GM12878 (cell line): ENCODE results near the gene ZNF366. TPM values are rescaled to one million over a fixed set of nuclear protein-coding genes. Genes with fewer than 3 reads are reported as not detected.

ENCODE experiments used
- GATAD2B ChIP-seq: fragments of 450-650 bp; conservative IDR thresholded peaks from 2 replicates; pipeline ENCODE4 v1.6.1; 2017; ENCODE audit warnings: low read depth, mild to moderate bottlenecking, moderate library complexity
- HDGF ChIP-seq: fragments of 450-650 bp; IDR thresholded peaks from 2 replicates; pipeline ENCODE4 v1.6.1; 2016; ENCODE audit warnings: antibody characterized with exemption
- IKZF1 ChIP-seq: fragments of 450-650 bp; conservative IDR thresholded peaks from 2 replicates; pipeline ENCODE4 v1.6.1; 2017; ENCODE audit warnings: antibody characterized with exemption, mild to moderate bottlenecking
- JUNB ChIP-seq: IDR thresholded peaks from 2 replicates; pipeline ENCODE4 v1.6.1; 2016; ENCODE audit warnings: antibody characterized with exemption, mild to moderate bottlenecking
- NBN ChIP-seq: fragments of 450-650 bp; IDR thresholded peaks from 2 replicates; pipeline ENCODE4 v1.6.1; 2016
- NFYB ChIP-seq: IDR thresholded peaks from 2 replicates; pipeline ENCODE4 v1.6.1; 2011; ENCODE audit warnings: low read depth, mild to moderate bottlenecking, low read length, improper control_type of control experiment, moderate library complexity; ENCODE audit not compliant: insufficient read depth
- POLR2A ChIP-seq: IDR thresholded peaks from 2 replicates; pipeline ENCODE4 v1.6.1; 2011; ENCODE audit warnings: low read depth, mild to moderate bottlenecking, low read length
- RAD51 ChIP-seq: fragments of 450-650 bp; IDR thresholded peaks from 2 replicates; pipeline ENCODE4 v1.6.1; 2016; ENCODE audit warnings: moderate library complexity, mild to moderate bottlenecking, inconsistent platforms
- RUNX3 ChIP-seq: IDR thresholded peaks from 2 replicates; pipeline ENCODE4 v1.6.1; 2012; ENCODE audit warnings: low read length, inconsistent platforms
- SREBF2 ChIP-seq: IDR thresholded peaks from 2 replicates; pipeline ENCODE4 v1.6.1; 2012; ENCODE audit warnings: mild to moderate bottlenecking, low read length
- TCF12 ChIP-seq: IDR thresholded peaks from 2 replicates; pipeline ENCODE4 v1.6.1; 2011; ENCODE audit warnings: low read depth, mild to moderate bottlenecking, low read length
- ZNF274 ChIP-seq: IDR thresholded peaks from one replicate; pipeline ENCODE4 v1.8.0; 2011; ENCODE audit not compliant: insufficient read length, insufficient read depth
- polyA plus RNA-seq, 11 experiments: library from polyadenylated mRNA; depleted of rRNA in 4 of 11; unstranded in 6 of 11; stranded (reverse) in 5 of 11; fragments of >200 nt; fragmentation: Nextera tagmentation in 4 of 11; fragmentation: Illumina TruSeq in 1 of 11; extraction: Ambion mirVana in 4 of 11; extraction: Trizol in 1 of 11; gene quantifications; 1 replicate in 1 of 11; 2 replicates in 10 of 11; pipeline versions ENCODE4 v1.2.1 to v1.2.3, GENCODE V29; 2011 to 2016; ENCODE audit warnings: inconsistent platforms in 2 of 11, missing spikeins in 2 of 11, low read depth in 1 of 11
- total RNA-seq, 4 experiments: library from RNA; depleted of rRNA in 3 of 4; stranded (reverse); fragments of >200 nt in 3 of 4; fragmentation: Illumina TruSeq in 1 of 4; extraction: Trizol in 1 of 4; gene quantifications; 2 replicates each; pipeline versions ENCODE4 v1.2.1 to v1.2.3, GENCODE V29; 2013 to 2021
- TF ChIP-seq, protein P1 (sequence below): fragments of 450-650 bp; IDR thresholded peaks from 2 replicates; pipeline ENCODE4 v1.6.1; 2017; ENCODE audit warnings: low read depth, mild to moderate bottlenecking, moderate library complexity
- TF ChIP-seq, protein P2 (sequence below): fragments of 450-650 bp; IDR thresholded peaks from 2 replicates; pipeline ENCODE4 v1.6.1; 2017; ENCODE audit warnings: antibody characterized with exemption, mild to moderate bottlenecking, moderate library complexity
- TF ChIP-seq, protein P3 (sequence below): IDR thresholded peaks from 2 replicates; pipeline ENCODE4 v1.6.1; 2012; ENCODE audit warnings: mild to moderate bottlenecking, low read depth, low read length
- TF ChIP-seq, protein P4 (sequence below), 3 experiments: IDR thresholded peaks in 2 of 3; conservative IDR thresholded peaks in 1 of 3; 2 replicates each; pipeline ENCODE4 v1.5.1; 2011; ENCODE audit warnings: low read depth in 3 of 3, low read length in 3 of 3, mild to moderate bottlenecking in 3 of 3, control low read depth in 2 of 3, moderate library complexity in 2 of 3, inconsistent platforms in 1 of 3, mixed read lengths in 1 of 3; ENCODE audit not compliant: control insufficient read depth in 2 of 3, insufficient read depth in 1 of 3; ENCODE audit errors: extremely low read depth in 1 of 3
- TF ChIP-seq, protein P5 (sequence below): fragments of 450-650 bp; formaldehyde crosslinking; IDR thresholded peaks from 2 replicates; pipeline ENCODE4 v1.4.0; 2020; ENCODE audit warnings: mild to moderate bottlenecking, moderate library complexity

ZNF366 gene
- total and polyA plus RNA-seq, 10 of the 15 experiments (the other 5 are each of a cell fraction or from before 2014, with no cell fraction given) = 0.01 to 0.18 (median 0.04) TPM; not detected in 6

DNA sequence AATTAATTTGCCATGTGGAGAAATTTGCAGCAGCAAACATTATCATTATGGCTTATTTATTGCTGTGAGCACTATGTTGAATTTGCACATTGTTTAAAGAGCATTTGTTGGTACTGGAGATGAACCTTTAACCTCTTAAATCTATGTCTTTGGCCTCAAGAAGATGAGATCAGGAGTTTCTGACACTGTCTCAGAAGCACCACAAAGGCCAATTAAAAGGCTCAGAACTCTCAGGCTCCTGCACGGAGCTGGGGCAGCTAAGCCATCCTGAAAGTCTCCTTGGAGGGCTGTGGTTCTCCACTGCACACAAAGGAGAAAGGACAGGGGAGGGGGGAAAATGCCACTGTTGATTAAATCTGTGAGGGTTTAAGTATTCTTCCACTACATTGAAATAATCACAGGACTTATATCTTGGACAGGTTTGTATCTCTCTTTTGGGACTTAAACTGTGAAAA is 33.1 kb downstream of the ZNF366 start (continued):
- TF ChIP-seq JUNB (peak; percentile 17; the same call in 1 of the 2 replicates), HDGF (no peak), GATAD2B (0 out of 2 replicates have a peak, but pooled peaks have one; percentile 28), NFYB (peak; percentile 41; the same call in 1 of the 2 replicates), SREBF2 (no peak), POLR2A (no peak), TCF12 (0 out of 2 replicates have a peak, but pooled peaks have one; percentile 31), ZNF274 (no peak), IKZF1 (peak; percentile 59; the same call in 1 of the 2 replicates), RAD51 (no peak), RUNX3 (peak; percentile 71), NBN (0 out of 2 replicates have a peak, but pooled peaks have one; percentile 27)
- TF ChIP-seq, protein P1, sequence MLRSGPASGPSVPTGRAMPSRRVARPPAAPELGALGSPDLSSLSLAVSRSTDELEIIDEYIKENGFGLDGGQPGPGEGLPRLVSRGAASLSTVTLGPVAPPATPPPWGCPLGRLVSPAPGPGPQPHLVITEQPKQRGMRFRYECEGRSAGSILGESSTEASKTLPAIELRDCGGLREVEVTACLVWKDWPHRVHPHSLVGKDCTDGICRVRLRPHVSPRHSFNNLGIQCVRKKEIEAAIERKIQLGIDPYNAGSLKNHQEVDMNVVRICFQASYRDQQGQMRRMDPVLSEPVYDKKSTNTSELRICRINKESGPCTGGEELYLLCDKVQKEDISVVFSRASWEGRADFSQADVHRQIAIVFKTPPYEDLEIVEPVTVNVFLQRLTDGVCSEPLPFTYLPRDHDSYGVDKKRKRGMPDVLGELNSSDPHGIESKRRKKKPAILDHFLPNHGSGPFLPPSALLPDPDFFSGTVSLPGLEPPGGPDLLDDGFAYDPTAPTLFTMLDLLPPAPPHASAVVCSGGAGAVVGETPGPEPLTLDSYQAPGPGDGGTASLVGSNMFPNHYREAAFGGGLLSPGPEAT = peak; percentile 69; the same call in 1 of the 2 replicates
- TF ChIP-seq, protein P2, sequence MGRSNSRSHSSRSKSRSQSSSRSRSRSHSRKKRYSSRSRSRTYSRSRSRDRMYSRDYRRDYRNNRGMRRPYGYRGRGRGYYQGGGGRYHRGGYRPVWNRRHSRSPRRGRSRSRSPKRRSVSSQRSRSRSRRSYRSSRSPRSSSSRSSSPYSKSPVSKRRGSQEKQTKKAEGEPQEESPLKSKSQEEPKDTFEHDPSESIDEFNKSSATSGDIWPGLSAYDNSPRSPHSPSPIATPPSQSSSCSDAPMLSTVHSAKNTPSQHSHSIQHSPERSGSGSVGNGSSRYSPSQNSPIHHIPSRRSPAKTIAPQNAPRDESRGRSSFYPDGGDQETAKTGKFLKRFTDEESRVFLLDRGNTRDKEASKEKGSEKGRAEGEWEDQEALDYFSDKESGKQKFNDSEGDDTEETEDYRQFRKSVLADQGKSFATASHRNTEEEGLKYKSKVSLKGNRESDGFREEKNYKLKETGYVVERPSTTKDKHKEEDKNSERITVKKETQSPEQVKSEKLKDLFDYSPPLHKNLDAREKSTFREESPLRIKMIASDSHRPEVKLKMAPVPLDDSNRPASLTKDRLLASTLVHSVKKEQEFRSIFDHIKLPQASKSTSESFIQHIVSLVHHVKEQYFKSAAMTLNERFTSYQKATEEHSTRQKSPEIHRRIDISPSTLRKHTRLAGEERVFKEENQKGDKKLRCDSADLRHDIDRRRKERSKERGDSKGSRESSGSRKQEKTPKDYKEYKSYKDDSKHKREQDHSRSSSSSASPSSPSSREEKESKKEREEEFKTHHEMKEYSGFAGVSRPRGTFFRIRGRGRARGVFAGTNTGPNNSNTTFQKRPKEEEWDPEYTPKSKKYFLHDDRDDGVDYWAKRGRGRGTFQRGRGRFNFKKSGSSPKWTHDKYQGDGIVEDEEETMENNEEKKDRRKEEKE = no peak
- TF ChIP-seq, protein P3, sequence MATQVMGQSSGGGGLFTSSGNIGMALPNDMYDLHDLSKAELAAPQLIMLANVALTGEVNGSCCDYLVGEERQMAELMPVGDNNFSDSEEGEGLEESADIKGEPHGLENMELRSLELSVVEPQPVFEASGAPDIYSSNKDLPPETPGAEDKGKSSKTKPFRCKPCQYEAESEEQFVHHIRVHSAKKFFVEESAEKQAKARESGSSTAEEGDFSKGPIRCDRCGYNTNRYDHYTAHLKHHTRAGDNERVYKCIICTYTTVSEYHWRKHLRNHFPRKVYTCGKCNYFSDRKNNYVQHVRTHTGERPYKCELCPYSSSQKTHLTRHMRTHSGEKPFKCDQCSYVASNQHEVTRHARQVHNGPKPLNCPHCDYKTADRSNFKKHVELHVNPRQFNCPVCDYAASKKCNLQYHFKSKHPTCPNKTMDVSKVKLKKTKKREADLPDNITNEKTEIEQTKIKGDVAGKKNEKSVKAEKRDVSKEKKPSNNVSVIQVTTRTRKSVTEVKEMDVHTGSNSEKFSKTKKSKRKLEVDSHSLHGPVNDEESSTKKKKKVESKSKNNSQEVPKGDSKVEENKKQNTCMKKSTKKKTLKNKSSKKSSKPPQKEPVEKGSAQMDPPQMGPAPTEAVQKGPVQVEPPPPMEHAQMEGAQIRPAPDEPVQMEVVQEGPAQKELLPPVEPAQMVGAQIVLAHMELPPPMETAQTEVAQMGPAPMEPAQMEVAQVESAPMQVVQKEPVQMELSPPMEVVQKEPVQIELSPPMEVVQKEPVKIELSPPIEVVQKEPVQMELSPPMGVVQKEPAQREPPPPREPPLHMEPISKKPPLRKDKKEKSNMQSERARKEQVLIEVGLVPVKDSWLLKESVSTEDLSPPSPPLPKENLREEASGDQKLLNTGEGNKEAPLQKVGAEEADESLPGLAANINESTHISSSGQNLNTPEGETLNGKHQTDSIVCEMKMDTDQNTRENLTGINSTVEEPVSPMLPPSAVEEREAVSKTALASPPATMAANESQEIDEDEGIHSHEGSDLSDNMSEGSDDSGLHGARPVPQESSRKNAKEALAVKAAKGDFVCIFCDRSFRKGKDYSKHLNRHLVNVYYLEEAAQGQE = no peak
- TF ChIP-seq, protein P4, sequence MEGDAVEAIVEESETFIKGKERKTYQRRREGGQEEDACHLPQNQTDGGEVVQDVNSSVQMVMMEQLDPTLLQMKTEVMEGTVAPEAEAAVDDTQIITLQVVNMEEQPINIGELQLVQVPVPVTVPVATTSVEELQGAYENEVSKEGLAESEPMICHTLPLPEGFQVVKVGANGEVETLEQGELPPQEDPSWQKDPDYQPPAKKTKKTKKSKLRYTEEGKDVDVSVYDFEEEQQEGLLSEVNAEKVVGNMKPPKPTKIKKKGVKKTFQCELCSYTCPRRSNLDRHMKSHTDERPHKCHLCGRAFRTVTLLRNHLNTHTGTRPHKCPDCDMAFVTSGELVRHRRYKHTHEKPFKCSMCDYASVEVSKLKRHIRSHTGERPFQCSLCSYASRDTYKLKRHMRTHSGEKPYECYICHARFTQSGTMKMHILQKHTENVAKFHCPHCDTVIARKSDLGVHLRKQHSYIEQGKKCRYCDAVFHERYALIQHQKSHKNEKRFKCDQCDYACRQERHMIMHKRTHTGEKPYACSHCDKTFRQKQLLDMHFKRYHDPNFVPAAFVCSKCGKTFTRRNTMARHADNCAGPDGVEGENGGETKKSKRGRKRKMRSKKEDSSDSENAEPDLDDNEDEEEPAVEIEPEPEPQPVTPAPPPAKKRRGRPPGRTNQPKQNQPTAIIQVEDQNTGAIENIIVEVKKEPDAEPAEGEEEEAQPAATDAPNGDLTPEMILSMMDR (IDR thresholded peaks at IDR 0.05 in 2 of 3, conservative IDR thresholded peaks at IDR 0.05 in 1 of 3; ENCODE audit: control insufficient read depth in 2 of 3, extremely low read depth in 1 of 3, insufficient read depth in 1 of 3, low read depth in 3 of 3, low read length in 3 of 3) = no peak
- TF ChIP-seq, protein P5, sequence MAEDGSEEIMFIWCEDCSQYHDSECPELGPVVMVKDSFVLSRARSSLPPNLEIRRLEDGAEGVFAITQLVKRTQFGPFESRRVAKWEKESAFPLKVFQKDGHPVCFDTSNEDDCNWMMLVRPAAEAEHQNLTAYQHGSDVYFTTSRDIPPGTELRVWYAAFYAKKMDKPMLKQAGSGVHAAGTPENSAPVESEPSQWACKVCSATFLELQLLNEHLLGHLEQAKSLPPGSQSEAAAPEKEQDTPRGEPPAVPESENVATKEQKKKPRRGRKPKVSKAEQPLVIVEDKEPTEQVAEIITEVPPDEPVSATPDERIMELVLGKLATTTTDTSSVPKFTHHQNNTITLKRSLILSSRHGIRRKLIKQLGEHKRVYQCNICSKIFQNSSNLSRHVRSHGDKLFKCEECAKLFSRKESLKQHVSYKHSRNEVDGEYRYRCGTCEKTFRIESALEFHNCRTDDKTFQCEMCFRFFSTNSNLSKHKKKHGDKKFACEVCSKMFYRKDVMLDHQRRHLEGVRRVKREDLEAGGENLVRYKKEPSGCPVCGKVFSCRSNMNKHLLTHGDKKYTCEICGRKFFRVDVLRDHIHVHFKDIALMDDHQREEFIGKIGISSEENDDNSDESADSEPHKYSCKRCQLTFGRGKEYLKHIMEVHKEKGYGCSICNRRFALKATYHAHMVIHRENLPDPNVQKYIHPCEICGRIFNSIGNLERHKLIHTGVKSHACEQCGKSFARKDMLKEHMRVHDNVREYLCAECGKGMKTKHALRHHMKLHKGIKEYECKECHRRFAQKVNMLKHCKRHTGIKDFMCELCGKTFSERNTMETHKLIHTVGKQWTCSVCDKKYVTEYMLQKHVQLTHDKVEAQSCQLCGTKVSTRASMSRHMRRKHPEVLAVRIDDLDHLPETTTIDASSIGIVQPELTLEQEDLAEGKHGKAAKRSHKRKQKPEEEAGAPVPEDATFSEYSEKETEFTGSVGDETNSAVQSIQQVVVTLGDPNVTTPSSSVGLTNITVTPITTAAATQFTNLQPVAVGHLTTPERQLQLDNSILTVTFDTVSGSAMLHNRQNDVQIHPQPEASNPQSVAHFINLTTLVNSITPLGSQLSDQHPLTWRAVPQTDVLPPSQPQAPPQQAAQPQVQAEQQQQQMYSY (CRISPR knock-in tag) = no peak
